Stimulated activated naive CD8-positive, alpha-beta T cell treated with anti-CD3 and anti-CD28 coated beads, Interleukin-15, Interleukin-2, amounts not matched to agents 100 ng/mL and 50 ng/mL, for 24 hours (primary cell): Measurements from ENCODE around the gene NYNRIN.
"Not testable (repeated sequence)": the region's sequence is repeated elsewhere in the genome, so short reads cannot be mapped to it uniquely, and the experiment has no call there.

Source experiments
- H3K27ac Mint-ChIP-seq: one replicate; pipeline ENCODE4 v1.8.0; 2021; ENCODE audit warnings: mild to moderate bottlenecking, mixed read lengths
- H3K27me3 Mint-ChIP-seq: one replicate; pipeline ENCODE4 v1.8.0; 2021; ENCODE audit warnings: mixed read lengths
- H3K36me3 Mint-ChIP-seq: one replicate; pipeline ENCODE4 v1.8.0; 2021; ENCODE audit warnings: low read depth, mixed read lengths
- H3K4me1 Mint-ChIP-seq: one replicate; pipeline ENCODE4 v1.8.0; 2021; ENCODE audit warnings: low read depth, mixed read lengths
- H3K4me3 Mint-ChIP-seq: one replicate; pipeline ENCODE4 v1.8.0; 2021; ENCODE audit warnings: mild to moderate bottlenecking, mixed read lengths
- H3K9me3 Mint-ChIP-seq: one replicate; pipeline ENCODE4 v1.8.0; 2021; ENCODE audit warnings: mixed read lengths

Gene NYNRIN

DNA sequence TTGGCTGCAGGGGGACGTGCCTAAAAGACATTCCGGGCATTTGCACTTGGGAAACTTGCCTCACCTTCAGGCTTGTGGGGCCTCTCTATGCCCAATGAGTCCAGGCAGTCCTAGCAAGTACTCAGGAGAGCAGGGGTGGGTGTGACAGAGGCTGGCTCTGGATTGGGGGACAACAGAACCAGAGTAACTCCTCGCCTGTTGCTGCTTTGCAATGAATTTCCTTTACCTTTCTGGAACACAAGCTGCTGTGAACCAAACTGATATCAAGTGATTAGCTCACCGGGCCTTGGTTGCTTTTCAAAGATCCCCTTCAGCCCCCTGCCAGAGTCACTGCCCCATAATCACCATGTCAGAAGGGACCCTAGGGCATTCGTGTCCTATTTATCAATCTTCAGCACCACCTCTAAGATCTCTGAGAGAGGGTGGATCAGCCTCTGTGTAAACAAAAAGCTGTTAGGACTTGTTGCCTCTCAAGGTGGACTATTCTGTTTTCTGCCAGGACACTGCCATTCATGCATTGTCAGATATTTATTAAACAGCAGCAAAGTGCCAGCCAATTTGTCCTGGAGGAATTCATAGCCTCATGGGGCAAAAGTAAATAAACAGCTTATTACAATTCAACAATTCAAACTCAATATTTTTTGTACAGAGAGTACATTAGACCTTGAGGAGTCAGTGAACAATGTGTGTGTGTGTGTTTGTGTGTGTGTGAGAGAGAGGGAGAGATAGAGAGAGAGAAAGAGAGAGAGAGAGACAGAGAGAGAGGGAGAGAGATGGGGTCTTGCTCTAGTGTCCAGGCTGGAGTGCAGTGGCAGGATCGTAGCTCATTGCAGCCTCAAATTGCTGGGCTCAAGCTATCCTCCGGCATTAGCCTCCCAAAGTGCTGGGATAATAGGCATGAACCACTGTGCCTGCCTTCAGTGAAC lies 19.6 kb upstream of the NYNRIN start:
- Mint-ChIP-seq H3K4me1 (no peaks in the 10 kb centered on the region), H3K4me3 (no peak overlapping the region), H3K27me3 (peaks cover 4% of the 10 kb centered on the region), H3K36me3 (no peaks in the 10 kb centered on the region), H3K27ac (peak overlapping the region; percentile 14), H3K9me3 (no peaks in the 10 kb centered on the region)

DNA sequence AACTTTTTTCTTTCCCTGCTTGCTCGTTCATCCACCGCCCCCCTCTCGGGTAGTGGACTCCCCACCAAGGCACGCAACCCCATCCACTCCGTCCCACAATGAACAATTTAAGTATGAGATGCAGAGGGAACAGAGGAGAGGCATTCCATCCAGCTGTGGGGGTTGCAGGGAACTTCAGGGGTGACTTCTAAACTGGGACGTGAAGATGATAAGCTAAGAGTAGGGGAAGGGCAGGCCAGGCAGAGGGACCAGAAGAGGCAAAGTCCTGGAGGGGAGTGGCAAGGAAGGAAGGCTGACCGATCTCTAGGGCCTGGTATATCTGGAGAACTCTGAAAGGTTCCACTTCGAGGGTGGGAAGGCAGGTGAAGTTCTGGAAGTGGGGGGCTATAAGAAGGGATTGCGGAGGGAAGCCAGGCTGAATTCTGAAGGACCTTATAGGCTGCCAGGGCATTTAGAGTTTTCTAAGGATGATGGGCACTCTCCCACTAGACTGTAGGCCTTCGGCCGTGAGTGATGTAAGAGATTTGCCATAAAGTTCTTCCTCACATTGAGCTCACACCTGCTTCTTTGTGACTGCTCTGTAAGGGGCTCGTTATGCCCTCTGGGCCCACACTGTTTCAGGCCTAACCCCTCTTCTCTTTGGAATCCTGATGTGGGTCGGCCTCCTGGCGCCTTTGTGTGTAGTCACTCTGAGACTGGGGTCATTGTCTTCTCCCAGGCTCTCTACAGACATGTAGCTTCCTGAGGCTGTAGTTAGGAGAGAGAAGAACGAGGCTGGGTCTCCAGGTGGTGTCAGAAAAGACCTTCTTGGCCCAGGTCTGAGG lies 18.7 kb upstream of the NYNRIN start:
- no peaks in the 10 kb centered on the region for H3K4me1 Mint-ChIP-seq
- H3K27me3 Mint-ChIP-seq, result peaks cover 4% of the 10 kb centered on the region
- H3K27ac Mint-ChIP-seq, result no peak overlapping the region
- H3K9me3 Mint-ChIP-seq, result no peaks in the 10 kb centered on the region
- no peaks in the 10 kb centered on the region for H3K36me3 Mint-ChIP-seq
- H3K4me3 Mint-ChIP-seq, result no peak overlapping the region

DNA sequence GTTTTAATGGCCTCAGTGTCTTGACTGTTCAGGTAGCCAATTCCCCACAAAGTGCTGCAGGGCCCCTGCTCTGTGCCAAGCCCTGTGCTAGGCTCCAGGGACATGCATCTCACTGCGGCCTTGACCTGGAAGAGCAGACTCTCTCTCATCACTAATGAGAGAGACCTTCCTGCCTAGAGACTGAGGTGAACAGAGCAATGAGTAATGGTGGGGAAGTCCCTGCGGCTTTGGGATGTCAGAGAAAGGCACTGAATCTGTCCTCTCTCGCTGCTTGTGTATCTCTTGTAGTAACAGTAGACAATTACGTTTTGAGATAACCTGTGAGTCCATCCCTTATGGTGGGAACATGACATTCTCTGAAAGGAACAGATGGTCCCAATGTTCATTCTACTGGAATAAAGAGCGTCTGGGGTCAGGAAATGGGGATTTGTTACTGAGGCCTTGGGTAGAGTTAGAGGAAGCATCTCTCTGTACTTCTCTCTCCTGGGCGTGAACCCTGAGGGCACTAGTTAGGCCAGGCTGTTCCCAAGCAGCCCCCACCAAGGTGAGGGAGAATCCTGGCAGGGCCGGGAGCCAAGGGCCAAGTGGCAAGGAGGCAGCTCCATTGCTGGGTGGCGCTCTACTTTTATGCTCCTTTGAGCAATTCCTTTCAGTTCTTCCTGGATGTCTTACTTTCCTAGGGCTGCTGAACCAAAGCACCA lies 17.3 kb upstream of the NYNRIN start:
- Mint-ChIP-seq H3K27ac (no peak overlapping the region), H3K4me3 (no peak overlapping the region), H3K36me3 (no peaks in the 10 kb centered on the region), H3K9me3 (no peaks in the 10 kb centered on the region), H3K4me1 (no peaks in the 10 kb centered on the region), H3K27me3 (peaks cover 8% of the 10 kb centered on the region)

DNA sequence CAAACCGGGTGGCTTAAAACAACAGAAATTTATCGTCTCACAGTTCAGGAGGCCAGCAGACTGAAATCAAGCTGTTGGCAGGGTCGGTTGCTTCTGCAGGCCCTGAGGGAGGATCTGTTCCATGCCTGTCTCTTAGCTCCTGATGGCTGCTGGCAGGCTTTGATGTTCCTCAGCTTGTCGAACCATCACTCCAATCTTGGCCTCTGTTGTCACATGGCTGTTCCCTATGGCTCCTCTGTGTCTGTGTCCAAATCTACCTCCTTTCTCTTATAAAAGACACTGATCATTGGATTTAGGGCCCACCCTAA lies 16.8 kb upstream of the NYNRIN start:
- Mint-ChIP-seq H3K27ac (no peak overlapping the region), H3K4me1 (no peaks in the 10 kb centered on the region), H3K27me3 (peaks cover 13% of the 10 kb centered on the region), H3K9me3 (no peaks in the 10 kb centered on the region), H3K4me3 (no peak overlapping the region), H3K36me3 (no peaks in the 10 kb centered on the region)

DNA sequence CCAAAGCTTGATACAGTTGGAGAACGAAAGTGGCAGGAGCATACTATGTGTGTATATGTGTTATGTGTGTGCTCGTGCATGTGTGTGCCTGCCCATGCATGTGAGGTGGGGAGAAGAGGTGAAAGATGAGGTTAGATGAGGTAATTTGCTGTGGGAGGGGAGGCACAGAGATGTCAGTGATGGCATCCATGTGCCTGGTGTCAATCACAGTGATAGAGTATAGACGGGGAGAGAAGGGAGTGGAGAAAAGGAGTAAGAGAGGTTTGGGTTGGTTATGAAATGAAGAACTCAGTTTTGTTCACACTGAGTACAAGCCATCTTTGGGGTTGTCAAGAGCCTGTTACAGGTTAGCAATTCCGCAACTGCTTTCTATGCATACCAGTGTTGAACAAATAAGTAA lies 14.6 kb upstream of the NYNRIN start:
- H3K4me1 Mint-ChIP-seq, result no peaks in the 10 kb centered on the region
- peaks cover 19% of the 10 kb centered on the region for H3K27me3 Mint-ChIP-seq
- no peak overlapping the region for H3K4me3 Mint-ChIP-seq
- H3K27ac Mint-ChIP-seq, result no peak overlapping the region
- no peaks in the 10 kb centered on the region for H3K36me3 Mint-ChIP-seq
- H3K9me3 Mint-ChIP-seq, result no peaks in the 10 kb centered on the region

DNA sequence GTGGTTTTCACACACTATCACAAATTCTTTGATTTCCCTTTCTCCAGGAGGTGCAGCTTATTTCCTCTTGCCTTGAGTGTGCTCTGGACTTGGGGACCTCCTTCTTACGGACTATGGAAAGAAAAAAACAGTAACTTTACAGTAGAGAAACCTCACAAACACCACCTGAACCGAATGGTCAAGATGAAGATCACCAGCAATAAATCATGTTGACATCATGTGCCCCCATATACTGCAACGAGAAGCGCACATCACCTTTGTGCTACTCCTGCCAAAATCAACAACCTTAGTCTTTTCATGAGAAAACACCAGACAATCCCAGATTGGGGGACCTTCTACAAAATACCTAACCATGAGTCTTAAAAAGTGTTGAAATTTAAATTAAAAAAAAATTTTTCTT lies 13.3 kb upstream of the NYNRIN start:
- Mint-ChIP-seq H3K9me3 (no peaks in the 10 kb centered on the region), H3K4me3 (no peak overlapping the region), H3K27me3 (peaks cover 19% of the 10 kb centered on the region), H3K4me1 (no peaks in the 10 kb centered on the region), H3K36me3 (no peaks in the 10 kb centered on the region), H3K27ac (no peak overlapping the region)

DNA sequence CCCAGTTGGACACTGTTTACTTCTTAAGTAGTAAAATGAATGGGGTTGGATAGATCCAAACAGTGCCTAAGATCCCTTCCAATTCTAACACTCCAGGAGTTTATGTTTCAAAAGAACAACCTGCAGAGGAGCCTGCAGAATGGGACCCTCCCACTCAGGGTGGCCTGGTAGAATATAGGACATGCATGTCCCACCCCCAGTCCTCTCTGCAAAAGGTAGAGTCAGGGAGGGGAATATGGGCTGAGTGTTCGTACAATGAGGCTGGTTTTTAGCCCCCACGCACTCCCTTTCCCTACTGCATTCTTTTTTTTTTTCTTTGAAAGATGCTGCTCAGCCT lies 11.8 kb upstream of the NYNRIN start:
- Mint-ChIP-seq H3K36me3 (no peaks in the 10 kb centered on the region), H3K9me3 (no peaks in the 10 kb centered on the region)

DNA sequence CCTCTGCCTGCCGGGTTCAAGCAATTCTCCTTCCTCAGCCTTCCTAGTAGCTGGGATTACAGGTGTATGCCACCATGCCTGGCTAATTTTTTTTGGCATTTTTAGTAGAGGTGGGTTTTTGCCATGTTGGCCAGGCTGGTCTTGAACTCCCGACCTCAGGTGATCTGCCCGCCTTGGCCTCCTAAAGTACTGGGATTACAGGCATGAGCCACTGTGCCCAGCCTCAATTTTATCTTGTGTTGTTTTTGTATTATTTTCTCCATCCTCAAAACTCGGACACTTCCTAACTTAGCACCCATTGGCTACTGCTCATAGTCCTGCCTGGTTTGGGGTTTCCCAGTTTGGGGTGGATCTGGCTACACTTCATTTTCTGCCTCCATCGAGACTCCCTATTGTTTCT lies 11.2 kb upstream of the NYNRIN start:
- not testable (repeated sequence) for H3K4me3 Mint-ChIP-seq, H3K27ac Mint-ChIP-seq, H3K36me3 Mint-ChIP-seq, H3K9me3 Mint-ChIP-seq, H3K4me1 Mint-ChIP-seq
- peaks cover 25% of the 10 kb centered on the region for H3K27me3 Mint-ChIP-seq

More for the DNA sequence above, 11.8 kb upstream of the NYNRIN start:
- H3K4me3 Mint-ChIP-seq, result no peak overlapping the region
- H3K27me3 Mint-ChIP-seq, result peaks cover 25% of the 10 kb centered on the region
- H3K4me1 Mint-ChIP-seq, result no peaks in the 10 kb centered on the region
- H3K27ac Mint-ChIP-seq, result no peak overlapping the region

DNA sequence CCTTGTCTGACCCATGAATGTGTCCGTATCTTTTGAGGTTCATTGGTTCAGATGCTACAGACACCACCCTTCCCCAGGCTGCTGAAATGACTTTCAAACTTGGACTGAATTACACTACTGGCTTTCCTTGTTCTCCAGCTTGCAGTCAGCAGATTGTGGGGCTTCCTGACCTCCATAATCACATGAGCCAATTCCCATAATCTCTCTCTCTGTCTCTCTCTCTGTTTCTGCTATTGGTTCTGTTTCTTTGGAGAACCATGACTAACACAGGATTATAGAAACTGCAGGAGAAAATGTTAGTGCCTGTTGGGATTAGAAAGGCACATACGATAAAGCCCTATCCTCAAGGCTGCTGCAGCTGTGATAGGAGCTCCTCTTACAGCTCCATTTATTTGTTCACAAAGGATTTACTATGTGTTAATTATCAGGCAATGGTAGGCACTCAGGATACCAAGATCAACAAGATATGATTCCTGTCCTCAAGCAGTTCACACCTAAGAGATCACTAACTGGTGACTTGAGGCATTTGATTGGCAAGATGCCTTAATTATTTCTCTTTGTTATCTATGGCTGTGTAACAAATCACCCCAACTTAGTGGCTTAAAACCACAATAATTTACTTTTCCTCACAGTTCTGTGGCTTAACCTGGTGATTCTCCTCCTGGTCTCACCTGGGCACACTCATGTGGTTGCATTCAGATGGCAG lies 10.2 kb upstream of the NYNRIN start:
- Mint-ChIP-seq H3K36me3 (no peaks in the 10 kb centered on the region), H3K4me3 (no peak overlapping the region), H3K27me3 (peaks cover 25% of the 10 kb centered on the region), H3K4me1 (no peaks in the 10 kb centered on the region), H3K27ac (no peak overlapping the region), H3K9me3 (no peaks in the 10 kb centered on the region)

DNA sequence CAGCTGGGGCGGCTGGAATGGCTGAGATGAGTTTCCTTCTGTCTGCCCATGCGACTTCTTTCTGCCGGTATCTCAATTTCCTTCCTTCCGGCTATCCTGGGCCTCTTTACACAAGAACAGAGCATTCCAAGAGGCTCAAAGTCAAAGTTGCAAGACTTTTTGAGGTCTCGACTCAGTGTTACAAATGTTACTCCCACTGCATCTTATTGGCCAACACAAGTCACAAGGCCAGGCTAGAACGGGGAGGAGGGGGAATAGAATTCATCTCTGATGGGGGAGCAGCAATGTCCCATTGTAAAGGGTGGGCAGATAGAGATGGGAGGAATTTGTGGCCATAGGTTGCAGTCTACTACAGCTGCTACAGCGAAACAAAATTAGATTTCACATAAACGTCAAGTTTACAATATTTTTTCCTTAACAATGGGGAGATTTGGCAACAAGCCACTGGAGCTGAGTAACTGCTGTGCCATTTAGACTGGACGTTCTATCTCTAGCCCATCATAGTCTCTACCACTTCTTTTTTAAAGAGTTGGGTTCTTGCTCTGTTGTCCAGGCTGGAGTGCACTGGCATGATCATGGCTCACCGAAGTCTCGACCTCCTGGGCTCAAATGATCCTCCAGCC lies 9.5 kb upstream of the NYNRIN start:
- H3K4me3 Mint-ChIP-seq, result no peak overlapping the region
- peaks cover 23% of the 10 kb centered on the region for H3K27me3 Mint-ChIP-seq

DNA sequence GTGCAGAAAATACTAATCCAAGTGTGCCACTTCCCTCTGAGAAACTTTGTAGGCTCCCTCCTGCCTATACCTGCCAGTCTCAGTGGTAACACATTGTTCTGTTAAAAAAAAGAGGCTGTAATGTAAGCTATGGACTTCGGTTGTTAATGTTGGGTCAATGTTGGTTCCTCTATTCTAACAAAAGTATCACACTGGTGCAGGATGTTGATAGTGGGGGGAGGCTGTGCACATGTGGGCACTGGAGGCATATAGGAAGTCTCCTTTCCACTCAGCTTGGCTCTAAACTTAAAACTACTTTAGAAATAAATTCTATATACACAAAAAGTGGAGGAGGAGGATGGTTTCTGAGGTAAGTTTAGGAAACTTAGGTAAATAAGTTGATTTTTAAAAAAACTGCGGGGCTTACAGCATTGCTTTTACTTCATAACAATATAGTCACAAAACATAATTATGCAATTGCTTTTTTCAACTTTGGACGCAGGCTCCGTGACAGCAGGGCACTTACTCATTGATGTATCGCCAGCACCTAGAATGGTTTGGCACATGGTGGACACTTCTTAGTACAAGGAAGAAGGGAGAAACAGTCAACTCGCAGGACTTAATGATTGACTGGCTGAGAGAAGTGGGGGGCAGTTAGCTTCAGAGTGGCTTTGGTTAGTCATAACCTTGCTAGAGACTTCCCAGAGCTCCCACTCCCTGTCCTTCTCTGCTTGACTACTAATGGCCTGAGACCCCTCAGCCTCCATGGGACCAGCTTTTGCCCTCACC lies 7.9 kb upstream of the NYNRIN start:
- H3K27ac Mint-ChIP-seq, result no peak overlapping the region

More for the DNA sequence above, 9.5 kb upstream of the NYNRIN start:
- no peaks in the 10 kb centered on the region for H3K4me1 Mint-ChIP-seq
- H3K36me3 Mint-ChIP-seq, result no peaks in the 10 kb centered on the region
- no peaks in the 10 kb centered on the region for H3K9me3 Mint-ChIP-seq
- H3K27ac Mint-ChIP-seq, result no peak overlapping the region

DNA sequence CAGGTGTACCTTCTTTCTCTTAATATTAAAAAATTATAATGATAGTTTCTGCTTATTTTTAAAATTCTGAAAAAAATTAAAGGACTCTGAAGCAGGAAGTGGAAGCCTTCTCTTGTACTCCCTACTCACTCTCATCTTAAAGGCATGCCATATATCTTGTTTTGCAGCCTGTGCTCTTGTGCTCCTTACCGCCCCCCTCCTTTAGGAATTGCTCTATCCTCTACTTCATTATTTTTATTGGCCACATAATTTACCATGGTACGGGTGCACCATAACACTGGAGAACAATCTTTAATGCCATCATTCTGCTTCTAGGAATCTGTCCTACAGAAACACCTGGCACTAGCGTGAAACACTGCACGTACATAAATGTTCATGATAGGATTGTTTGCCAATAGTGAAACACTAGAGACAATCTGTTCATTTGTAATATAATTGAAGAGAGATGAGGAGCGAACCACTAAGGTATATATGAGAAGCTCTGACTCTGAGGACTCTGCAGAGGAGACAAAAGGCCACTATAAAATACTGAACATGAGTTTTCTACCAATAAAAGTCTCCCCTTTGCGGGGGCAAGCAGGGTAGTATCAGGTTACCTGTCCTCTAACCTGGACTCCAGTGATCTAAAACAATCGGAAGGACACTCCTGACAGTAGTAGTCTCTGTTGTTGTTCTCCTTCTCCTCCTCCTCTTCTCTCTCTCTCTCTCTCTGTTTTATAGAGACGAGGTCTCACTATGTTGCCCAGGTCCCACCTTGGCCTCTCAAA lies 6.3 kb upstream of the NYNRIN start:
- Mint-ChIP-seq H3K9me3 (no peaks in the 10 kb centered on the region), H3K27ac (no peak overlapping the region), H3K36me3 (no peaks in the 10 kb centered on the region), H3K27me3 (peaks cover 12% of the 10 kb centered on the region), H3K4me3 (no peak overlapping the region), H3K4me1 (no peaks in the 10 kb centered on the region)

More for the DNA sequence above, 7.9 kb upstream of the NYNRIN start:
- Mint-ChIP-seq H3K4me1 (no peaks in the 10 kb centered on the region), H3K36me3 (no peaks in the 10 kb centered on the region), H3K4me3 (no peak overlapping the region), H3K9me3 (no peaks in the 10 kb centered on the region), H3K27me3 (peaks cover 20% of the 10 kb centered on the region)

DNA sequence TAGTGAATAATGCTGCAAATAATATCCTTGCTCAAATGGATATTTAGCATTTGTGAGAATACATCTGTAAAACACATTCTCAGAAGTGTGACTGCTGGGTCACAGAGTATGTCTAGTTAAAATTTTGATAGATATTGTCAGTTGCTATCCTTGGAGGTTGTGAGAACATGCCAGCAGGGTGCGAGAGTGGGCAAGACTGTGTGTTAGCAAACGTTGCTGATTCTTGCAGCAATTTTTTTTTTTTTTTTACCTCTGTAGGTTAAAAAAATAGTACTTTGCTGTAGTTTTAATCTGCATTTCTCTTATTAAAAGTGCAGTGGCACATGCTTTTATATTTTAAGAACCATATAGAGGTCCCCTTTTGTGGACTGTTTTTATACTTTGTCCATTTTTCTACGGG lies 4.5 kb upstream of the NYNRIN start:
- Mint-ChIP-seq H3K27me3 (peaks cover 8% of the 10 kb centered on the region), H3K27ac (no peak overlapping the region), H3K4me1 (peaks cover under 1% of the 10 kb centered on the region), H3K4me3 (no peak overlapping the region), H3K9me3 (no peaks in the 10 kb centered on the region), H3K36me3 (no peaks in the 10 kb centered on the region)
